Measurements from ENCODE around the gene NT5DC2.

The NT5DC2 gene

GRCh38 chr3:52558436-52558835, 24.8 kb upstream of the NT5DC2 start:
- no peak for ATAC-seq
- TF ChIP-seq ZNF8 (CRISPR knock-in tag; IDR thresholded peaks at IDR 0.05) = no peak
- TF ChIP-seq ZNF70 (CRISPR knock-in tag; IDR thresholded peaks at IDR 0.05) = no peak
- no peak for TF ChIP-seq SNAI2 (CRISPR knock-in tag; IDR thresholded peaks at IDR 0.05)
- TF ChIP-seq PATZ1 (CRISPR knock-in tag; IDR thresholded peaks at IDR 0.05; ENCODE audit: borderline replicate concordance) = no peak
- no peak for TF ChIP-seq CREB5 (CRISPR knock-in tag; IDR thresholded peaks at IDR 0.05; ENCODE audit: low read depth)
- no peak for TF ChIP-seq OSR1 (CRISPR knock-in tag; IDR thresholded peaks at IDR 0.05)
- no peak for TF ChIP-seq RARB (CRISPR knock-in tag; IDR thresholded peaks at IDR 0.05)
- no peak for TF ChIP-seq ESRRG (CRISPR knock-in tag; IDR thresholded peaks at IDR 0.05)
- TF ChIP-seq PPARA (CRISPR knock-in tag; IDR thresholded peaks at IDR 0.05; ENCODE audit: borderline replicate concordance) = no peak
- no peak for TF ChIP-seq TCF4 (CRISPR knock-in tag; IDR thresholded peaks at IDR 0.05; ENCODE audit: borderline replicate concordance)
- no peak for TF ChIP-seq ZFP3 (CRISPR knock-in tag; IDR thresholded peaks at IDR 0.05)
- no peak for TF ChIP-seq CSRNP3 (CRISPR knock-in tag; IDR thresholded peaks at IDR 0.05)
- no peak for TF ChIP-seq GLIS3 (CRISPR knock-in tag; IDR thresholded peaks at IDR 0.05)
- no peak for TF ChIP-seq TSHZ2 (CRISPR knock-in tag; IDR thresholded peaks at IDR 0.05)

- ATAC-seq = no peak
- no peak for TF ChIP-seq CREB5 (CRISPR knock-in tag; IDR thresholded peaks at IDR 0.05; ENCODE audit: low read depth)
- no peak for TF ChIP-seq CSRNP3 (CRISPR knock-in tag; IDR thresholded peaks at IDR 0.05)
Measured at GRCh38 chr3:52557011-52557960, 23.6 kb upstream of the NT5DC2 start.

- ATAC-seq = peak; percentile 30; the same call in 1 of the 3 replicates
- no peak for TF ChIP-seq SNAI2 (CRISPR knock-in tag; IDR thresholded peaks at IDR 0.05)
- no peak for TF ChIP-seq ESRRG (CRISPR knock-in tag; IDR thresholded peaks at IDR 0.05)
- TF ChIP-seq CSRNP3 (CRISPR knock-in tag; IDR thresholded peaks at IDR 0.05) = no peak
- TF ChIP-seq GLIS3 (CRISPR knock-in tag; IDR thresholded peaks at IDR 0.05) = no peak
- no peak for TF ChIP-seq ARNTL (CRISPR knock-in tag; IDR thresholded peaks at IDR 0.05; ENCODE audit: borderline replicate concordance, low read depth)
Measured at GRCh38 chr3:52555056-52555455, 21.4 kb upstream of the NT5DC2 start.

Measured in SK-N-SH treated with all-trans-retinoic acid at 6 μM for 48 hours (cell line).